Mesenchymal stem cell (in vitro differentiated cells and primary cell): ENCODE data around the gene CNIH3.

ENCODE experiments used
- DNase-seq: peaks from one replicate; pipeline ENCODE4 v3.0.0-alpha.2; 2013
- H2AFZ ChIP-seq: one replicate; pipeline ENCODE4 v1.6.1; 2013; ENCODE audit warnings: low read depth, mild to moderate bottlenecking, control low read depth, inconsistent platforms, low read length, moderate library complexity
- H2AK5ac ChIP-seq: 2 replicates; pipeline ENCODE4 v1.6.1; 2013; ENCODE audit warnings: low read length, moderate library complexity, mild to moderate bottlenecking, inconsistent platforms; ENCODE audit not compliant: severe bottlenecking
- H2BK120ac ChIP-seq: one replicate; pipeline ENCODE4 v1.6.1; 2013; ENCODE audit warnings: low read depth, mild to moderate bottlenecking, inconsistent platforms, low read length, moderate library complexity
- H2BK12ac ChIP-seq, 2 experiments: one replicate each; pipeline ENCODE4 v1.6.1; 2013; ENCODE audit warnings: inconsistent platforms in 2 of 2, low read length in 2 of 2, mild to moderate bottlenecking in 2 of 2, moderate library complexity in 2 of 2, control low read depth in 1 of 2
- H2BK15ac ChIP-seq: one replicate; pipeline ENCODE4 v1.6.1; 2013; ENCODE audit warnings: mild to moderate bottlenecking, low read depth, inconsistent platforms; ENCODE audit not compliant: poor library complexity, severe bottlenecking
- H2BK5ac ChIP-seq: 2 replicates; pipeline ENCODE4 v1.6.1; 2013; ENCODE audit warnings: low read depth, mild to moderate bottlenecking, low read length, control low read depth, inconsistent platforms; ENCODE audit not compliant: poor library complexity, severe bottlenecking
- H3K14ac ChIP-seq, 2 experiments: one replicate each; pipeline ENCODE4 v1.6.1; 2013; ENCODE audit warnings: inconsistent platforms in 2 of 2, low read length in 2 of 2, control low read depth in 1 of 2, mild to moderate bottlenecking in 1 of 2, moderate library complexity in 1 of 2
- H3K18ac ChIP-seq, 2 experiments: one replicate each; pipeline ENCODE4 v1.6.1; 2013; ENCODE audit warnings: inconsistent platforms in 2 of 2, low read length in 2 of 2, control low read depth in 1 of 2, low read depth in 1 of 2, mild to moderate bottlenecking in 1 of 2
- H3K23ac ChIP-seq, 2 experiments: one replicate each; pipeline ENCODE4 v1.6.1; 2013; ENCODE audit warnings: inconsistent platforms in 2 of 2, low read length in 2 of 2, mild to moderate bottlenecking in 2 of 2, moderate library complexity in 2 of 2, control low read depth in 1 of 2
- H3K27ac ChIP-seq: 2 replicates; pipeline ENCODE4 v1.5.1; 2013; ENCODE audit warnings: mild to moderate bottlenecking, moderate library complexity, low read length, control low read depth, inconsistent platforms; ENCODE audit not compliant: poor library complexity, severe bottlenecking
- H3K27me3 ChIP-seq, 2 experiments: 2 replicates each; pipeline versions ENCODE4 v1.6.1 to v1.7.0; 2013; ENCODE audit warnings: low read length in 2 of 2, mild to moderate bottlenecking in 2 of 2, moderate library complexity in 2 of 2, control low read depth in 1 of 2, inconsistent platforms in 1 of 2; ENCODE audit not compliant: control insufficient read depth in 1 of 2, insufficient read depth in 1 of 2
- H3K36me3 ChIP-seq, 2 experiments: 2 replicates each; pipeline versions ENCODE4 v1.6.1 to v1.7.0; 2013; ENCODE audit warnings: low read length in 2 of 2, control low read depth in 1 of 2, inconsistent platforms in 1 of 2, low read depth in 1 of 2, mild to moderate bottlenecking in 1 of 2; ENCODE audit not compliant: insufficient read depth in 2 of 2, control insufficient read depth in 1 of 2
- H3K4ac ChIP-seq, 2 experiments: one replicate each; pipeline ENCODE4 v1.6.1; 2013; ENCODE audit warnings: inconsistent platforms in 2 of 2, low read length in 2 of 2, mild to moderate bottlenecking in 2 of 2, moderate library complexity in 2 of 2, control low read depth in 1 of 2, low read depth in 1 of 2
- H3K4me1 ChIP-seq: 2 replicates; pipeline ENCODE4 v1.6.1; 2013; ENCODE audit warnings: low read depth, low read length, control low read depth; ENCODE audit not compliant: control insufficient read depth, insufficient read depth
- H3K4me2 ChIP-seq: 2 replicates; pipeline ENCODE4 v1.6.1; 2013; ENCODE audit warnings: low read length, mild to moderate bottlenecking, inconsistent platforms; ENCODE audit not compliant: poor library complexity, severe bottlenecking
- H3K4me3 ChIP-seq, 2 experiments: 2 replicates each; pipeline versions ENCODE4 v1.5.1 to v1.7.0; 2013; ENCODE audit warnings: low read length in 2 of 2, mild to moderate bottlenecking in 2 of 2, control low read depth in 1 of 2, low read depth in 1 of 2; ENCODE audit not compliant: insufficient read depth in 1 of 2
- H3K79me1 ChIP-seq: replicated peaks from 2 replicates; pipeline ENCODE4 v1.6.1; 2013; ENCODE audit warnings: mild to moderate bottlenecking, control low read depth, low read length, inconsistent platforms; ENCODE audit not compliant: poor library complexity, severe bottlenecking
- H3K9ac ChIP-seq: 2 replicates; pipeline ENCODE4 v1.7.0; 2013; ENCODE audit warnings: mild to moderate bottlenecking, low read length, moderate library complexity
- H3K9me3 ChIP-seq: 2 replicates; pipeline ENCODE4 v1.7.0; 2013; ENCODE audit warnings: mild to moderate bottlenecking, low read length; ENCODE audit not compliant: control insufficient read depth
- H4K8ac ChIP-seq: one replicate; pipeline ENCODE4 v1.6.1; 2013; ENCODE audit warnings: inconsistent platforms, mild to moderate bottlenecking, low read length, moderate library complexity
- H4K91ac ChIP-seq: one replicate; pipeline ENCODE4 v1.6.1; 2013; ENCODE audit warnings: mild to moderate bottlenecking, low read length, inconsistent platforms
- WGBS: methylation state at CpG from one replicate; pipeline ENCODE4 v1.1.7; 2013; ENCODE audit warnings: mixed read lengths; 5-methylcytosine and 5-hydroxymethylcytosine counted together

Gene CNIH3

DNA sequence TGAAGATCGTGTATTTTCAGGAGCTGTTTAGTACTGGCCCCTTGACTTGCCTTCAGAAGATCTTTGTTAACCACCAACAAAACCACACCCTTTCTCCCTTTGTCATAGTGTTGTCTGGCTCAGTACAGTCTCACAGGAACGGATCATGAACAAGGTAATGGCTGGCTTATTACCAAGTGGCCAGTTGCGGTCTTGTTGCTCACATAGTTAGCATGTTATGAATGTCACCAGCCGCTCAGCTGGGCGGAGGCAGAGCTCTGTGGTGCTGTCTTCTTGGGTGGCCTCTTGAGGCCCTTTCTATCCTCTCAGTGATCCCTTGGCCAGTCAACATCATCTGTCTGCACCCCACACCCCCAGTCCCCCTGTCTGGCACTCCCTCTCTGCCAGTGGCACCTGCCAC, 21.4 kb downstream of the CNIH3 start:
- Histone ChIP-seq H2BK5ac (no peak overlapping the region), H3K23ac (no peak overlapping the region), H2BK12ac (peak overlapping the region; percentile 45 to 74), H2BK120ac (no peak overlapping the region), H3K9me3 (no peaks in the 10 kb centered on the region), H3K79me1 (peaks cover 41% of the 10 kb centered on the region), H4K8ac (peak overlapping the region; percentile 32), H2AK5ac (no peak overlapping the region), H2BK15ac (peak overlapping the region; percentile 36), H3K27ac (no peak overlapping the region), H3K36me3 (peaks cover 7 to 87% of the 10 kb centered on the region in 2 experiments), H3K4ac (no peak overlapping the region), H3K4me2 (no peak overlapping the region), H4K91ac (no peak overlapping the region), H2AFZ (no peak overlapping the region), H3K9ac (no peak overlapping the region), H3K14ac (no peak overlapping the region), H3K4me3 (no peak overlapping the region), H3K27me3 (no peaks in the 10 kb centered on the region), H3K4me1 (peaks cover 24% of the 10 kb centered on the region), H3K18ac (peak overlapping the region in 1 of 2 experiments; percentile 59)
- 77% methylated on average over 5 of the region's 5 CpGs for WGBS
- peak; percentile 70 for DNase-seq

- H3K4me2 ChIP-seq, result no peak overlapping the region
- no peak overlapping the region for H3K23ac ChIP-seq
- H3K79me1 ChIP-seq, result peaks cover 41% of the 10 kb centered on the region
- peak overlapping the region in 1 of 2 experiments; percentile 2 for H3K14ac ChIP-seq
- H3K4me3 ChIP-seq, result no peak overlapping the region
- DNase-seq, result no peak
- no peak overlapping the region for H2BK120ac ChIP-seq
- H2AK5ac ChIP-seq, result no peak overlapping the region
- no peaks in the 10 kb centered on the region for H3K27me3 ChIP-seq
- H3K4me1 ChIP-seq, result peaks cover 21% of the 10 kb centered on the region
- H4K91ac ChIP-seq, result no peak overlapping the region
- H3K18ac ChIP-seq, result peak overlapping the region; percentile 37 to 59
- H3K9me3 ChIP-seq, result no peaks in the 10 kb centered on the region
- no peak overlapping the region for H3K4ac ChIP-seq
- peaks cover 7 to 91% of the 10 kb centered on the region in 2 experiments for H3K36me3 ChIP-seq
- no peak overlapping the region for H3K9ac ChIP-seq
- WGBS, result 94% methylated on average over 7 of the region's 7 CpGs
- H2BK5ac ChIP-seq, result no peak overlapping the region
- H2BK15ac ChIP-seq, result no peak overlapping the region
- H2BK12ac ChIP-seq, result peak overlapping the region in 1 of 2 experiments; percentile 68
- H2AFZ ChIP-seq, result no peak overlapping the region
- no peak overlapping the region for H3K27ac ChIP-seq
- peak overlapping the region; percentile 32 for H4K8ac ChIP-seq
Observed at GRCh38 chr1:224637936-224638335, 21.8 kb downstream of the CNIH3 start.

- no peak overlapping the region for H2BK15ac ChIP-seq
- H2BK5ac ChIP-seq, result no peak overlapping the region
- H3K9me3 ChIP-seq, result no peaks in the 10 kb centered on the region
- no peak overlapping the region for H4K91ac ChIP-seq
- H2BK12ac ChIP-seq, result no peak overlapping the region
- no peak overlapping the region for H3K27ac ChIP-seq
- H3K4me1 ChIP-seq, result peaks cover 14% of the 10 kb centered on the region
- no peak overlapping the region for H3K4ac ChIP-seq
- no peak overlapping the region for H3K4me2 ChIP-seq
- no peak overlapping the region for H3K18ac ChIP-seq
- peaks cover 43% of the 10 kb centered on the region for H3K79me1 ChIP-seq
- 65% methylated on average over 4 of the region's 5 CpGs for WGBS
- H2AK5ac ChIP-seq, result no peak overlapping the region
- no peak overlapping the region for H3K14ac ChIP-seq
- H3K27me3 ChIP-seq, result no peaks in the 10 kb centered on the region
- H4K8ac ChIP-seq, result no peak overlapping the region
- no peak for DNase-seq
- H2BK120ac ChIP-seq, result no peak overlapping the region
- no peak overlapping the region for H3K4me3 ChIP-seq
- peak overlapping the region; percentile 19 for H3K9ac ChIP-seq
- peaks cover 7 to 94% of the 10 kb centered on the region in 2 experiments for H3K36me3 ChIP-seq
- no peak overlapping the region for H2AFZ ChIP-seq
- H3K23ac ChIP-seq, result no peak overlapping the region
Observed at GRCh38 chr1:224639426-224639975, 23.4 kb downstream of the CNIH3 start.

GRCh38 chr1:224640018-224640417, 23.9 kb downstream of the CNIH3 start:
- H3K4me1 ChIP-seq, result peaks cover 13% of the 10 kb centered on the region
- H2BK120ac ChIP-seq, result no peak overlapping the region
- peak overlapping the region; percentile 19 for H3K9ac ChIP-seq
- no peak overlapping the region for H3K27ac ChIP-seq
- H3K4me3 ChIP-seq, result no peak overlapping the region
- no peak overlapping the region for H2BK12ac ChIP-seq
- peak overlapping the region; percentile 35 for H4K8ac ChIP-seq
- H2BK15ac ChIP-seq, result no peak overlapping the region
- no peak for DNase-seq
- no peak overlapping the region for H3K23ac ChIP-seq
- H2BK5ac ChIP-seq, result no peak overlapping the region
- no peaks in the 10 kb centered on the region for H3K27me3 ChIP-seq
- no peak overlapping the region for H2AK5ac ChIP-seq
- no peak overlapping the region for H3K4me2 ChIP-seq
- no peak overlapping the region for H2AFZ ChIP-seq
- H3K9me3 ChIP-seq, result no peaks in the 10 kb centered on the region
- peak overlapping the region; percentile 34 for H4K91ac ChIP-seq
- H3K36me3 ChIP-seq, result peaks cover 7 to 92% of the 10 kb centered on the region in 2 experiments
- peak overlapping the region in 1 of 2 experiments; percentile 71 for H3K14ac ChIP-seq
- no peak overlapping the region for H3K18ac ChIP-seq
- H3K4ac ChIP-seq, result peak overlapping the region in 1 of 2 experiments; percentile 41
- H3K79me1 ChIP-seq, result peaks cover 42% of the 10 kb centered on the region
- WGBS, result 88% methylated on average over 6 of the region's 6 CpGs
